ENCODE results near the gene PEPD.

DNA sequence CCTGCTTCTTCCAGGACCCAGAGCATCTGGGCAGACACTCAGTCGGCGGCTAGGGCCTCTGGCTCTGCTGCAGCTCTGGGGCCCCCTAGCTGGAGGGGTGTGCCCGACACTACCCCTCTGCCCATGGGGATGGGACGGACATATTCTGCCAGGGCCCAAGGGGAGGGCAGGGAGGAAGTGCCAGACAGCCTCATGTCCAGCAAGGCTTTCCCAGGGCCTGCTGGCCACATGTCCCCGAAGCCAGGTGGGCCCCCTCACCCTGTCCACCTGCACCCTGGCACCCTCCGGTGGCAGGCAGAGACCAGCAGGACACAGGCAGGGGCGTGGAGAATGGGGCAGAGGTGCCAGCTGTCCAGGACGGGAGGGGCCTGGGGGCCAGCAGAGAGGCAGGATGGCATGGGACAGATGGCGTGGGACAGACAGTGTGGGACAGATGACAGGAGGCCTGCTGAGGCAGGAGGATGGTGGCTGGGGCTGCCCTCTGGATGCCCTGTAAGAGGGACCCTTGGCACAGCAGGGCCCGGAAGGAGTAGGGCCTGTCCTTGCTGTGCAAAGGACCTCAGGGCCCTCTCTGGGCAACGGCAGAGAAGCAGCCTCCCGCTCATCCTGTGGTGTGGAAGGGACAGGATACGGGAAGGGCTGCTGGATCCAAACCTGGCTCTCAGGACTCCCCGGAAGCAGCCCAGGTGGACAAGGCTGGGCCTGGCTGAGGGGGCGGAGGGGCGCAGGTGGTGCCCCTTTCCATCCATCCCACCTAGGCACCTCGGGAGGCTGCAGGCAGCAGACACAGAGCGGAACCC lies 119.0 kb downstream of the PEPD start:
- TF ChIP-seq, protein P1, sequence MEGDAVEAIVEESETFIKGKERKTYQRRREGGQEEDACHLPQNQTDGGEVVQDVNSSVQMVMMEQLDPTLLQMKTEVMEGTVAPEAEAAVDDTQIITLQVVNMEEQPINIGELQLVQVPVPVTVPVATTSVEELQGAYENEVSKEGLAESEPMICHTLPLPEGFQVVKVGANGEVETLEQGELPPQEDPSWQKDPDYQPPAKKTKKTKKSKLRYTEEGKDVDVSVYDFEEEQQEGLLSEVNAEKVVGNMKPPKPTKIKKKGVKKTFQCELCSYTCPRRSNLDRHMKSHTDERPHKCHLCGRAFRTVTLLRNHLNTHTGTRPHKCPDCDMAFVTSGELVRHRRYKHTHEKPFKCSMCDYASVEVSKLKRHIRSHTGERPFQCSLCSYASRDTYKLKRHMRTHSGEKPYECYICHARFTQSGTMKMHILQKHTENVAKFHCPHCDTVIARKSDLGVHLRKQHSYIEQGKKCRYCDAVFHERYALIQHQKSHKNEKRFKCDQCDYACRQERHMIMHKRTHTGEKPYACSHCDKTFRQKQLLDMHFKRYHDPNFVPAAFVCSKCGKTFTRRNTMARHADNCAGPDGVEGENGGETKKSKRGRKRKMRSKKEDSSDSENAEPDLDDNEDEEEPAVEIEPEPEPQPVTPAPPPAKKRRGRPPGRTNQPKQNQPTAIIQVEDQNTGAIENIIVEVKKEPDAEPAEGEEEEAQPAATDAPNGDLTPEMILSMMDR (IDR thresholded peaks at IDR 0.05) = no peak
- no peak for TF ChIP-seq POLR2A (IDR thresholded peaks at IDR 0.05)
- no peak for TF ChIP-seq EP300 (IDR thresholded peaks at IDR 0.05)

Measured in tibial nerve (tissue), 4 donors.